Hematopoietic multipotent progenitor cell treated with erythropoietin and hydrocortisone succinate and interleukin-3 and kit ligand, for 15 days (in vitro differentiated cells): ENCODE data around the gene BATF3.
"Not testable (repeated sequence)": the region's sequence is repeated elsewhere in the genome, so short reads cannot be mapped to it uniquely, and the experiment has no call there.

ENCODE experiments used
- DNase-seq: peaks from one replicate; pipeline ENCODE4 v3.0.0-alpha.2; 2015; ENCODE audit warnings: low spot score

BATF3 gene, protein sequence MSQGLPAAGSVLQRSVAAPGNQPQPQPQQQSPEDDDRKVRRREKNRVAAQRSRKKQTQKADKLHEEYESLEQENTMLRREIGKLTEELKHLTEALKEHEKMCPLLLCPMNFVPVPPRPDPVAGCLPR

DNA sequence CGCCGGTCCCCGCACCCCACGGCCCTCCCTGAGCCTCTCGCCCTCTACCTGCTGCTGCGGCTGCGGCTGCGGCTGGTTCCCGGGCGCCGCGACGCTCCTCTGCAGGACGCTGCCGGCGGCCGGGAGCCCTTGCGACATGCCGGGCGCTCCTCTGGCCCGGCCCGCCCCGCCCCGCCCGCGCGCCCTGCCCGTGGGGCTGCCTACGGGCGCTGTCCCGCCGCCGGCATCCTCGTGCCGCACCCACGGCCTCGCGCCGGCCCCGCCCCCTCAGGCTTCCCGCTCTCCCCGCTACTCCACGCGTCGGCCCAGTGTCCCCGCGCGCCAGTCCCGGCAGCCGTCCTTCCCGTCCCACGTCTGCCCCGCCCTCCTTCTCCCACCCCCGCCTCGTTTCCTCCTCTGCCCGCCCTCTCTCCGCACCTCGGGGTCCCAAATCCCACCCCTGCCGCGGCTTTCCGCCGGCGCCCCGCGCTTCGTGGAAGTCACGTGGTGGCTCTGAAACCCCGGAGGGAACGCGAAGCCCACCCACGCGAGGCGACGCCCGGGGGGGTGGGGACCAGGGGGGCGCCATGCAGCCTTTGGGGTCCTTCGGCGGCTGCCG lies at the start of gene BATF3:
Gene BATF3 (minus strand): TSS at position 216 of the 598 bp plus-strand sequence. CDS start 78 bp downstream, at position 138.
- DNase-seq: no peak

DNA sequence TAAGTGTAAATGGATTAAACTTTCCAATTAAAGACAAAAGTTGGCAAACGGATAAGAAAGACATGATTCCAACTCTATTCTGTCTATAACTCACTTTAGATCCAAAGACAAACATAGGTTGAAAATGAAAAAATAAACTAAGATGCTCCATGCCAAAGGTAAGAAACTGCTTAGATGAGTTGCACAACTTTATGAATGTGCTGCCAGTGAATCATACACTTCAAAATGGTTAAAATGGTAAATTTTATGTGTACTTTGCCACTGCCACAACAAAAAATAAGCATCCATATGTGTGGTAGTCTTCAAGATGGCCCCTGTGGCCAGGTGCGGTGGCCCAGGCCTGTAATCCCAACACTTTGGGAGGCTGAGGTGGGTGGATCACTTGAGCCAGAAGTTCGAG lies 46.9 kb upstream of the BATF3 start:
- no peak for DNase-seq

DNA sequence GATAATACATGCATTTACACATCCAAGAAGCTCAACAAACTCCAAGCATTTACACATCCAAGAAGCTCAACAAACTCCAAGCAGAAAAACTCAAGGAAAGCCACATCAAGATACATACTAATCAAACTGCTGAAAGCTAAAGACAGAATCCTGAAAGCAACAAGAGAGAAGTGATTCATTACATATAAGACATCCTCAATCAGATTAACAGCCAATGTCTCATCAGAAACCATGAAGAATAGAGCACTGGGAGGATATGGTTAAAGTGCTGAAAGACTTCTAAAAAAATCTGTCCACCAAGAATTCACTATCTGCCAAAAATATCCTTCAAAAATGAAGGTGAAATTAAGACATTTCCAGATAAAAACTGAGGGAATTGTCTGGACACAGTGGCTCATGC lies 45.7 kb upstream of the BATF3 start:
- no peak for DNase-seq

DNA sequence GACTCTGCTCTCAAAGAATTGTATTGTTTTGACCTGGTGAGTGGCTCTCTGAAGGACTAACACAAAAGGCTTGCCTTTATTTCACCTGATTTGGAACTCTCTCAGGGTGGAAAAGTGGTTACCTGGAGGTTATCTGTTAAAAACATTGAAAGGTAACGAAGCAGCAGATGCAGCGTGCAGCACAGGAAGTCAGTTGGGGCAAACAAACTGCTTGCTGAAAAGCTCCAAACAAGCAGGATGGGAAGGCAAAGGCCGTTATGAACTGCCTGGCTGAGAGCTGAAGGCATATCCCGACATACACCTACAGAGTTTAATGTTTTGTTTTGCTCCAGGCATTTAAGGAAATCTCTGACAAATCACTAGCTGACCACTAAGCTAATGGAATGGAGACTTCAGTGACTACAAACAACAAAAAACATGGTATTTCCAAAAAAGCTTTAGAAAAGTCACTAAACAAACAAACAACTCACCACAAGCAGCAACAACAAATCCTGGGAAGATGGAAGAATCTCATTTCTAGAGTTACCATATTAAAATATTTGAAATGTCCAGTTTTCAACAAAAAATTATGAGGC lies 44.3 kb upstream of the BATF3 start:
- no peak for DNase-seq

DNA sequence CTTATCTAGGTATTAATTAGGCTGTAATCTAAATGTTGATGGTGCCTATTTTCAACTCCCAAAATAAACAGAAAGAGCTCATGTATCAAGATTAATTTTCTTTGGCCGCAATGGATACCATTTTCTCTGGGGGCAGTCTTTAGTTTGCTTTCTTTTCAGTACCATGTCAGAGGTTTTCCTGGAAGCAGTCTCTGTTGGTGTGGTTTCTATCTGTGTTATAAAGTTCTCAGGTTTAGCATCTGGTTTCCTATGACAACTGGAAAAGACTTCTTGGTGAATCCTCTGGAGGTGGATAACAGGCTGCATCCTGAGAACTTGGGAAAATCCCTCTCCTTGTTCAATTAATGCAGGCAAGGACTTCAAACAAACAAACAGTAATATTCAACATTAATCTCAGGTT lies 38.7 kb upstream of the BATF3 start:
- no peak for DNase-seq

DNA sequence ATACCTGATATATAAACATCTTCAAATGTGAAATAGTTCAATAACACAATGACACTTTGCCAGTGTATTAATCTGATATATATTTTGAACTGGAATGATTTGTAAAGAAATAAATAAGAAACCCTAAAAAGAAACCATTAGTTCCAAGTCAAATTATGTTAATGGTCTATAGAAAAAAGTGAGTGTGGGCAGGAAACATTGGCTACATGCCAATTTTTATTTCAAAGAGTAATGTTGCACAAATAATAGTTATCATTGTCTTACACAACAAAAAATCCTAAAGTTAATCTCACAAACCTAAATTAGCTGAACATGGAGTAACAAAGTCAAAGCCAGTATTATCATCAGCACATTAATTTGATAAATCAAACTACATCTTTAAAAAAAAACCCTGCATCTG lies 37.9 kb upstream of the BATF3 start:
- DNase-seq: no peak

DNA sequence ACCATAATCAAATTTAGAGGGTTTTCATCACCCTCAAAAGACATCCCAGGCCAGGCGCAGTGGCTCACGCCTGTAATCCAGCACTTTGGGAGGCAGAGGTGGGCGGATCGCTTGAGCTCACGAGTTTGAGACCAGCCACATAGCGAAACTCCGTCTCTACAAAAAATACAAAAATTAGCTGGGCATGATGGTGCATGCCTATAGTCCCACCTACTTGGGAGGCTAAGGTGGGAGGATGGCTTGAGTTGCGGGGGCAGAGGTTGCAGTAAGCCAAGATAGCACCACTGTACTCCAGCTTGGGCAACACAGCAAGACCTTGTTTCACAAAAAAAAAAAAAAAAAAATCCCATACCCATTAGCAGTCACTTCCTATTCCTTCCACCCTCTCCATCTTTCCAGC lies 33.5 kb upstream of the BATF3 start:
- DNase-seq: no peak

DNA sequence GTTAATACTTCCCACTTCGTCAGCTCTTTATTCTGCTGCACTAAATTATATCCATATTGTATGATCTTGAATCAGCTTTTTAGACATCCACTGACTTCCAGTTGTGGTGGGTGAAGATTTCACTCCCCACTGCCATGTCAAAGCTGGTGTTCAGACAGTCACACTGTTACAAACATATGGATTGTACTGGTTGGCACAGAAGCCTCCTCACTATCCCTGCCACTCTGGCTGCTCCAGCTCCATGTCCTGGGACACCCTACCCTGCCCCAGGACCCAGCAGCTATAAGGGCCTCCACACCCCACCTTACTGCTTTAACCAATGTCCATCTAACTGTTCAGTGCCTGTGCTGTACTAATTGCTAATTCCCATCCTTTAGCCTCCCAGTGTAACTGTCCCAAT lies 32.0 kb upstream of the BATF3 start:
- no peak for DNase-seq

DNA sequence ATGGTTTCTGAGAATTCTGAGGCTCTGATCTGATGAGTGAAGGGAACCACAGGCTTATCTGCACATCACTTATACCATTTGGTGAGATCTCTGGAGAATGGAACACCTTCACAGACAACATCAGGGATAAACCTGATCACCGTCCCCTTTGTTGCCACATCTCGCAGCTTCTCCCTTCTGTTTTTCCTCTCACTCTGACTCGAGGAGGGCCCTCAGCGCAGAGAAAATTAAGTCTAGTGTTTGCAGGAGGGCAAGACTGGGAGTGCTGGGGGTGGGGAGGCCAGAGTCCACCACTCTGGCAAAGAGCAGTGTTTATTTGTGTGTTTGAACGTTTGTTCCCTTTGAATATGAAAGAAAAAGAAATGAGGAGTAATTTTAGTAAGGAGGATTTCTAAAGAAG lies 29.0 kb upstream of the BATF3 start:
- no peak for DNase-seq

DNA sequence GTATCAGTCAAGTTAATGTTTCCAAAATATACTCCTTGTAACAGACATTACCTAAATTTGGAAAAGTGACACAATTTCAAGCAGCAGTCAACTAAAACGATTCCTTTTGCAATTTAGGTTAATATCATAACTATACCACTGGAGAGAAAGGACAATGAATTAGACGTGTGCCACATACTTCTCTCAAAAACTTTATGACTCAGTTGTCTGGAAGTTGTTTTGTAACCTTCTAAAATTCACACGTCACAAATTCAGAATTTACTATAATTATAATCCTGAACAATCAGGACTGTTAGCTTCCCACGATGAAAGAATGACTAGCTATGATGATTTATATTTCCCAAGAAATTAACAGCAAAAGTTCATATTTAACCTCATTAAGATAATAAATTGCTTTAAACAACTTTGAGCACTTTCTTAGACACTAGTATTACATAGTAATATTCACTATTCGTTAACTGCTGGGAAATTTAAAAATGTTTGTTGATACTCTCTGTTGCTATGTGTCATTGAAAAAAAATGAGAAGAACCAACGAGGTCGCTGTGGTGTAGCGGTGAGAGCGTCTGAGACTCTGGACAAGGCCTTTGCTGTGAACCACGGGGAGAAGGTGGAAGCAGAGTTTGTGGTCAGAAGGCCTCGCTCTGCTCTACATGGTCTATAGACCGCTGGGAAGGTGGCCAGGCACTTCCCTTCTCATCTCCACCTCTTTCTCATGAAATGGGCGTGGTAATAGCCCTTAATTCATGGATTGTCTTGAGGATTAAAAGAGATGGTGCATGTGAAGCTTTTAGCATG lies 27.9 kb upstream of the BATF3 start:
- no peak for DNase-seq

DNA sequence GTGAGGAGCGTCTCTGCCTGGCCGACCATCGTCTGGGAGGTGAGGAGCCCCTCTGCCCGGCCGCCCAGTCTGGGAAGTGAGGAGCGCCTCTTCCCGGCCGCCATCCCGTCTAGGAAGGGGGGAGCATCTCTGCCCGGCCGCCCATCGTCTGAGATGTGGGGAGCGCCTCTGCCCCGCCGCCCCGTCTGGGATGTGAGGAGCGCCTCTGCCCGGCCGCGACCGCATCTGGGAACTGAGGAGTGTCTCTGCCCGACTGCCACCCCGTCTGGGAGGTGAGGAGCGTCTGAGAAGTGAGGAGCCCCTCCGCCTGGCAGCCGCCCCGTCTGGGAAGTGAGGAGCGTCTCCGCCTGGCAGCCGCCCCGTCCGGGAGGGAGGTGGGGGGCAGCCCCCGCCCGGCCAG lies 25.0 kb upstream of the BATF3 start:
- DNase-seq: not testable (repeated sequence)

DNA sequence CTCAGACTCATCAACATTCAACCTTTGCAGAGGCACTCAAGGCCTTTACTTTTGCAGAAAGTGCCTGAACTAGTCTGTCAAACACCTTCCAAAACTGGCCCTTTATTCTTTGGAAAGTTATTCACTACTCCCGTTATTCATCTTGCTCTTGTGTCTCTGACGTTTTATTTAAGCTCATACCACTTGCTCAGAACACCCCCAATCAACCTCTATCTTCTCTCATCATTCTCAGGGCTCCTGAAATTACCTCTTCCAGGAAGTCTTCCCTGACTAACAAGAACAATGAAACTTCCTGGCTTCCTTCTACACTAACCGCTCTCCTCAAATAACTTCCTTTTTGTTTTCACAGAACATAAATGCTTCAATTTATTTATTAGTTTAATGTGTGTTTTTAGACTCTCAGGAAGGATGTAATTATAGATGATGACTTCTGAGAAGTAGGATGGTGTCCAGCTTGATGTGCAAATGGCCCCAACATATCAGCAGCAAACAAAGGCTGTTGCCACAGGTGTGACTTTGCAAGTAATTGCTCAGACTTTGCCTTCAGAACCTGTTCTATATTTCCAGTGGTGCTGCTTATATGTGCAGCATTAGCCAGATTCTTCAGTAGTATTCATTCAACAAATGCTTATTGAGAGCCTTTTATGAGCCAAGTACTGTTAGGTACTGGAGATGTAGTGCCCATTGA lies 22.8 kb upstream of the BATF3 start:
- DNase-seq: no peak

DNA sequence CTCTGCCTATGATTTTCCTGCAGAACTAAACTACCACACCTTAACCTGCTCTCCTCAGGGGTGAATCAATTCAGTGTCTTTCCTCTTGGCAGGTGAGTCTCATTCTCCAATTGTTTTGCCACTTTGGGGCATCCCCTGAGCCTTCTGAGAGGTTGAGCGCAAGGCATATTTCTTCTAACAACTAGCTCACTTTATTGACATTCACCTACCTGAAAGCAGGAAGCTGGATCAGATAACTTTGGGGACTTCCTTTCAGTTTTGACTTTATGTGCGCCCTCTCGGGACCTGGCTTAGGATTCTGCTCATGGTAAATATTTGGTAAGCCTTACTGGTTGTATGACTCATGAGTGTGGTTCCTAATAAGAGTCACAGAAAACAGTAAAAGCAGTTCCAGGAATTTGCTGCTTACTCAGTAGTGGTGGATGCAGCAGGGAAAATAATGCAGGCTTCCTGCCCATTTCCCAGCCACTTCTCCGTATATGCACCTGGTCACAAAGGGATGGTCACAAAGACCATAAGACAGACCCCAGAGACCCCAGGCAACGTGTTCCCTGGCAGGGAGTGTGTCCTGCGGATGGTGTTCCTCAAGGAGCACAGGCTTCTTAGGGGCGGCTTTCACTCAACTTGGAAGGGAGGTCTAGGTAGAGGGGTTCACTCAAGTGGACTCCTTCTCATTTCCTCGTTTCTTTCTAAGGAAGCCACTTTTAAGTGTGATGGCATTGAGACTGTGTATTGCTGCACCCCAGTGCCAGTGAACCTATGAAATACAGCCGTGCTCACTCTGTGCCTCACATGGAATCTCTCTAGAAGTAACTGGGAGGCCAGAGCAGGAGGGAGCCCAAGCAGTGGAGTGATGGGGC lies 22.0 kb upstream of the BATF3 start:
- DNase-seq: no peak

DNA sequence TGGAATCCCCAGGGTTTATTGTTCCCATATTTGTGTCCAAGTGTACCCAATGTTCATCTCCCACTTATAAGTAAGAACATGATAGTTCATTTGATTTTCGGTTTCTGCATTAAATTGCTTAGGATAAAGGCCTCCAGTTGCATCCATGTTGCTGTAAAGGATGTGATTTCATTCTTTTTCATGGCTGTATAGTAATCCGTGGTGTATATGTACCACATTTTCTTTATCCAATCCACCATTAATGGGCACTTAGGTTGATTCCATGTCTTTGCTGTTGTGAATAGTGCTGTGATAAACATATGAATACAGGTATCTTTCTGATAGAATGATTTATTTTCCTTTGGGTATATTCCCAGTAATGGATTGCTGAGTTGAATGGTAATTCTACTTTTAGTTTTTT lies 20.0 kb upstream of the BATF3 start:
- no peak for DNase-seq

DNA sequence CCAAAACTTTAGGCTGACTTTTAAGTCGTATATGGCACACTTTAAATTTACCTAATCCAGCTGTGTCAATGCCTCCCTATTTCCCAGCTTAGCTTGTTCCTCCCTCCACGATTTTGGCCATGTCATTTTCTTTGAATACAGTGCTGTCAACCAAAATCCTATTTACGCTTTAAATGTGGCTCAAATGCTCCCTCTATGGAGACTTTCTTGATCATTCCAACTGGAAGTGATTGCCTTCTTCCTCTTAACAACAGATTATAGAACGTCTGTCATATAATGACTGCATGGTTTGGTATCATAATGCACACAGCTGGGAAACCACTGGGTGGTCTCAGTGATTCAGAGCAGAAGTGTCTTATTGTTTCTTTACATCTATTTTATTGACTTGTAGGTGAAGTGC lies 18.9 kb upstream of the BATF3 start:
- no peak for DNase-seq

DNA sequence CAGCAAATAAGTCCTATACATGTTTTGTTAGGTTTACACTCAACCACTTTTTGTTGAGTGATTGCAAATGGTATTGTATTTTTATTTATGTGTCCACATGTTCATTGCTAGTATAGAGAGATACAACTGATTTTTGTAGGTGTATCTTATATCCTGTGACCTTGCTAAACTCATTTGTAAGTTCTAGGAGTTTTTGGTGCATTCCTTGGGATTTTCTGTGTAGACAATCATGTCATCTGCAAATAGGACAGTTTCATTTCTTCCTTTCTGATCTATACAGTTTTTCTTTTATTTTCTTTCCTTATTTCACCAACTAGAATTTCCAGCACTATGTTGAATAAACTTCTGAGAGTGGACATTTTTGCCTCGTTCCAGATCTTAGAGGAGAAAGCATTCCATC lies 16.5 kb upstream of the BATF3 start:
- no peak for DNase-seq

DNA sequence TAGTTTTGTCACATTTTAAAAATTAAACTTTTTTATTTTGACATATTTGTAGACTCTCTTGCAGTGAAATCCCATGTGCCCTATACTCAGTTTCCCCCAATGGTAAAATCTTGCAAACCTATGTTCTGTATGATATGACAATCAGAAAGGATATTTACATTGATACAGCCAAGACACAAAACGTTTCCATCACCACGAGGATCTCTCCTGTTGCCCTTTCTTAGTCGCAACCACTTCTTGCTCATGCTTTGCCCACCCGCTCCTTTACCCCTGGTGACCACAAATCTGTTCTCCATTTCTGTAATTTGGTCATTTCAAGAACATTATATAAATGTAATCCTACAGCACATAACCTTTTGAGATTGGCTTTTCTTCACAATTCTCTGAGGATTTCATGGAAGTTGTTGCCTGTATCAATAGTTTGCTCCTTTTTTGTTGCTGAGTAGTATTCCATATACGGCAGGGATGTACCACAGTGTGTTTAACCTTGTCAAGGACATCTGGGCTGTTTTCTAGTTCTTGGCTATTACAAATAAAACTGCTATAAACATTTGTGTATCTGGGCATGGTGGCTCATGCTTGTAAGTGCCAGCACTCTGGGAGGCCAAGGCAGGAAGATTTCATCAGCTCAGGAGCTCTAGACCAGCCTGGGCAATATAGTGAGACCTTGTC lies 14.0 kb upstream of the BATF3 start:
- no peak for DNase-seq

DNA sequence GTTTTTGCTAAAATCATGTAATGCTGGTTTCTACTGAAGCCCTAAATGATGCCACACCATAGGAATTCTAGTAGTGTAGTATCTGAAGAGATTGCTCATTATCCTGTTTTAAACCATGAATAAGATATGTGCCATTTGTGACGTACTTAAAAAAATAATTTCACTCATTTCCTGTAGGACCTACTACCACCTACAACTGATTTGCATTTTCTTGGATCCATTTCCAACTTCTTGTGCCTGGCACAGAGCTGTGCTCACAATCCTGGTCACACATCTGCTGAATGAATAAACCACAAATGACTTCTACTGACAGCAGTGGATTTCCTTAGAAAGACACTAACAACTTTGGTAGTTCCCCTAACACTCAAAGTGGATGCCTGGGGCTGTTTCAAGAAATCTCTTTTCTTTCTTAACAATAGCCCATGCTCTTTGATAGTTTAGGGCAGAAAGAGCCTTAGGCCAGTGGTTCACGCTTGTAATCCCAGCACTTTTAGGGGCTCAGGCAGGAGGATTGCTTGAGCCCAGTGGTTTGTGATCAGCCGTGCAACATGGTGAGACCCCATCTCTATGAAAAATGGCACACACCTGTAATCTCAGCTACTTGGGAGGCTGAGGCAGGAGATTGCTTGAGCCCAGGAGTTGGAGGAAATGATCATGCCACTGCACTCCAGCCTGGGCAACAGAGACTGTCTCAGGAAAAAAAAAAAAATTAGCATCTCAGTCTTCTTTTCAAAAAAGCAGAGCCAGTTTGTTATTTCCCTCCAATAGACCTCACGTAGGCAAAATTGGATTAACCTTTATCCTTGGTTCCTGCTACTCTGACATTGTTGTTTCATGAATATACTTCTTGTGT lies 13.0 kb upstream of the BATF3 start:
- DNase-seq: no peak

DNA sequence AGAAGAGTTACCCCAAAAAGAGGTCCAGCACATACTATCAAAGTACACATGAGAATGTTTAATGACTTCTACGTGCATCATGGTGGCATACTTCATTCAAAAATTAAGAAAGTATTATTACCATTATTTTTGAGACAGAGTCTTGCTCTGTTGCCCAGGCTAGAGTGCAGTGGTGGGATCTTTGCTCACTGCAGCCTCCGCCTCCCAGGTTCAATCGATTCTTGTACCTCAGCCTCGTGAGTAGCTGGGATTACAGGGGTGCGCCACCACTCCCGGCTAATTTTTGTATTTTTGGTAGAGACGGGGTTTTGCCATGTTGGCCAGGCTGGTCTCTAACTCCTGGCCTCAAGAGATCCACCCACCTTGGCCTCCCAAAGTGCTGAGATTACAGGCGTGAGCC lies 12.3 kb upstream of the BATF3 start:
- not testable (repeated sequence) for DNase-seq

DNA sequence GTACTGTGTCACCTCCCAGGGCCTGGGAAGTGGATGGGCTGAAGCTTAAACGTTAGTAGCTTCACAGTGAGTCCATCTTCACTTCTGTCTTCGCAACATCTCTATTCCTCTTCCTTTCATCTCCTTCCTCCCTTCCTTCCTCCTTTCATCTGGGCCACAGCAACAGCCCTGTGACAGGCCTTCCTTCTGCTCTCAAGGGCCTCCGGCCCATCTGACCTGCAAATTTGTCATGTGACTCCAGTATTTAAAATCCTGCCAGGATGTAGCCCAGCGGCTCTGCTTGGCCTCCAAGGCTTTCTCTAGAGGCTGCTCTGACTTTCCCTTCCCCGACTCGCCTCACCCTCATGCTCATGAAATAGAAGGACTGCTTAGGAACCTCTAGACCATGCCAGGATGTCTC lies 10.9 kb upstream of the BATF3 start:
- no peak for DNase-seq
